HG02981 (cell line): ENCODE measurements around the gene ABCD1.

Source experiments
- ATAC-seq: cut with Tn5 transposase; IDR thresholded peaks from one replicate; pipeline ENCODE4 v1.9.1; 2021; ENCODE audit warnings: mild to moderate bottlenecking, moderate library complexity; ENCODE audit not compliant: unreplicated experiment

ABCD1 gene

DNA sequence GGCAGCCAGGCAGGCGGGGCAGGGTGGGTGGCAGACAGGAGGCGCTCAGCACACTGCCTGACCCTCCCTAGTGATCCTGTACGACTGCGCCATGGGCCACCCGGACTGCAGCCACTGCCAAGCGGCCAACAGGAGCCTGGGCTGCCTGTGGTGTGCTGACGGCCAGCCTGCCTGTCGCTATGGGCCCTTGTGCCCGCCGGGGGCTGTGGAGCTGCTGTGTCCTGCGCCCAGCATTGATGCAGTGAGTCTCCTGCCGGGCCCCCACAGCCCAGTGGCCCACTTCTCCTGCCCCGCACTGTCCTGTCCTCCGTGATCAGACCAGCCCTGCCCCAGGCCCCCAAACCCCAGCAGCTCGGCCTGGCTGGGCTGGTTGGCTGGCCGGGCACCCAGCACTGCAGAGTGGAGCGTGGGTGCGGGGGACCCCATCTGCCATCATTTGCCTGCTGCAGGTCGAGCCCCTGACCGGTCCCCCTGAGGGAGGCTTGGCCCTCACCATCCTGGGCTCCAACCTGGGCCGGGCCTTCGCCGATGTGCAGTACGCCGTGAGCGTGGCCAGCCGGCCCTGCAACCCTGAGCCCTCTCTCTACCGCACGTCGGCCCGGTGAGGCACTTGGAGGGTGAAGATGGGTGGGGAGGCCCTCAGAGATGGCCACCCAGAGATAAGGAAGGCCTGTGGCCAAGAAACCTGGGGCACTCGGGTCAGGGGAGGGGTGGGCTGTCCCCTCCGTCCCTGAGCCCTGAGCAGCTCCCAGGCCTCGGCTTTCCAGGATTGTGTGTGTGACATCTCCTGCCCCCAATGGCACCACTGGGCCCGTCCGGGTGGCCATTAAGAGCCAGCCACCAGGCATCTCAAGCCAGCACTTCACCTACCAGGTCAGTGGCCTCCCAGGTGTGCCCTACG, 47.0 kb downstream of the ABCD1 start:
- ATAC-seq = no peak

DNA sequence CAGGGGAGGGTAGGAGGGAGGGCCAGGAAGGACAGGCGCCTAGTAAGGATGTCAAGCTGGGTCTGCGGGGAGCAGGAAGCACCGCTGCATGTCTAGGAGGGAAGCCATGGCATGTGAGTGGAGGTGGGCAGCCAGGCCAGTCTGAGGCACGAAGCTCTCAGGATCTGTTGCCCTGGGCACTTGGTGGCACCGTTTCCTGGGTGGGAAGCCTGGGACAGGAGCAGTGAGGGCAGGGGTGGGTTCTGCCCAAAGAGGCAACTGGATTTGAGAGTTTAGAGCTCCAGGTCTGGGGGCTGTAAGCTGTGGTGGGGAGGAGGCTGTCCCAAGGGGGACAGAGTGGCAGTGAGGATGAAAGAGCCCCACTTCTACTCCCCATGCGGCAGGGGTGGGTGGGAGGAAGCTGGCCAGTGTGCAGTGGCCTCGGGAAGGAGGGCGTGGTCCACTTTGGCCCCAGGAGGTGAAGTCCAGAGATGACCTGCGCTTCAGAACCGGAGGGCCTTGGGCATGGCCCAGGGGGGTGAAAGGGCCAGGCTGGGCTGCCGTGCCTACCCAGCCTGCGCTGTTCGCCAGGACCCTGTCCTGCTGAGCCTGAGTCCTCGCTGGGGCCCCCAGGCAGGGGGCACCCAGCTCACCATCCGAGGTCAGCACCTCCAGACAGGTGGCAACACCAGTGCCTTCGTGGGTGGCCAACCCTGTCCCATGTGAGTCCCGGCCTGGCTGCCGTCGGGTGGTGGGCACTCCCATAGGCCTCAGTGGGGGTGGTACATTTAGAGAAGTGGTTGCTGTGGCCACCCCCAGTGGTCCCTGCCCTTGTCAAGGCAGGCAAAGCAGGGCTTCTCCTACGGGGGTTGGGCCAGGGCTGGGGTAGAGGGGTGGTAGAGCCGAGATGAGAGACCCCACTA, 47.9 kb downstream of the ABCD1 start:
- no peak for ATAC-seq

DNA sequence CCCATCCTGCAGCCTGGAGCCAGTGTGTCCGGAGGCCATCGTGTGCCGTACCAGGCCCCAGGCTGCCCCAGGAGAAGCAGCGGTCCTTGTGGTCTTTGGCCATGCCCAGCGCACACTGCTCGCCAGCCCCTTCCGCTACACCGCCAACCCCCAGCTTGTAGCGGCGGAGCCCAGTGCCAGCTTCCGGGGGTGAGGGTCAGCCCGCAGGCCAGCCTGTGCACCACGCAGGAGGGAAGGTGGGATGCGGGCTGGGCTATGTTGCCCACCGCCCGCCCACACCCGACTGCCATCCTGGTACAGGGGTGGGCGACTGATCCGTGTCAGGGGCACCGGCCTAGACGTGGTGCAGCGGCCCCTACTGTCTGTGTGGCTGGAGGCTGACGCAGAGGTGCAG, 48.6 kb downstream of the ABCD1 start:
- ATAC-seq = no peak

DNA sequence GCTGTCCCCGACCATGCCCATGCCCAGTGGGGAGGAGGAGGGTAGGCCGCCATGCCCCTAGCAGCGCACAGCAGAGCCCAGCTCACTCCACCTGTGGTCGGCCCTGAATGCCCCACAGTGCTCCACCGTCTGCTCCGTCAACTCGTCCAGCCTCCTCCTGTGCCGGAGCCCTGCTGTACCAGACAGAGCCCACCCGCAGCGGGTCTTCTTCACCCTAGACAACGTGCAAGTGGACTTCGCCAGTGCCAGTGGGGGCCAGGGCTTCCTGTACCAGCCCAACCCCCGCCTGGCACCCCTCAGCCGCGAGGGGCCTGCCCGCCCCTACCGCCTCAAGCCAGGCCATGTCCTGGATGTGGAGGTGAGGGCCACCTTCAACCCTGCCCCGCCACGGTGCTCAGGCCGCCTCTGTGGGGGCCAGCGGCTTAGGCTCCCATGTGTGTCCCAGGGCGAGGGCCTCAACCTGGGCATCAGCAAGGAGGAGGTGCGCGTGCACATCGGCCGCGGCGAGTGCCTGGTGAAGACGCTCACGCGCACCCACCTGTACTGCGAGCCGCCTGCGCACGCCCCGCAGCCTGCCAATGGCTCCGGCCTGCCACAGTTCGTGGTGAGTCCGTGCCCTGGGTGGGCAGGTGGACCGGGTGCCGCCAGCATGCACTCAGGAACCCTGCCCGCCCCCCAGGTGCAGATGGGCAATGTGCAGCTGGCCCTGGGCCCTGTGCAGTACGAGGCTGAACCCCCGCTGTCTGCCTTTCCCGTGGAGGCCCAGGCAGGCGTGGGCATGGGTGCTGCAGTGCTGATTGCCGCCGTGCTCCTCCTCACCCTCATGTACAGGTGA, 49.3 kb downstream of the ABCD1 start:
- ATAC-seq = no peak

DNA sequence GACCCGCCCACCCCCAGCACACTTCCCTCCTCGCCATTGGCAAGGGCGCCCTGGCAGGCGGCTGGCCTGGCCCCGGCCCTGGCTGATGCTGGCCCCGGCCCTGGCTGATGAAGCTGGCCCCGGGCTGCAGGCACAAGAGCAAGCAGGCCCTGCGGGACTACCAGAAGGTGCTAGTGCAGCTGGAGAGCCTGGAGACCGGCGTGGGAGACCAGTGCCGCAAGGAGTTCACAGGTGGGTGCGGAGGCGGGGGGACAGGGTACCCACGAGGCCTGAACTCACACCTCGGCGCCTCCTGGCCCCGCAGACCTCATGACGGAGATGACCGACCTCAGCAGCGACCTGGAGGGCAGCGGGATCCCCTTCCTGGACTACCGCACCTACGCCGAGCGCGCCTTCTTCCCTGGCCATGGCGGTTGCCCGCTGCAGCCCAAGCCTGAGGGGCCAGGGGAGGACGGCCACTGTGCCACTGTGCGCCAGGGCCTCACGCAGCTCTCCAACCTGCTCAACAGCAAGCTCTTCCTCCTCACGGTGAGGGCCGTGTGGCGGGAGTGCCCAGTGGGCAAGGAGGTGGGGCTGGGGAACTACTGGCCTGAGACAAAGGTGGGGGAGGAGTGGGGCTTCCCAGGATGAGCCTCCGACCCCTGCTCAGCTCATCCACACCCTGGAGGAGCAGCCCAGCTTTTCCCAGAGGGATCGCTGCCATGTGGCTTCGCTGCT, 50.1 kb downstream of the ABCD1 start:
- ATAC-seq = no peak

DNA sequence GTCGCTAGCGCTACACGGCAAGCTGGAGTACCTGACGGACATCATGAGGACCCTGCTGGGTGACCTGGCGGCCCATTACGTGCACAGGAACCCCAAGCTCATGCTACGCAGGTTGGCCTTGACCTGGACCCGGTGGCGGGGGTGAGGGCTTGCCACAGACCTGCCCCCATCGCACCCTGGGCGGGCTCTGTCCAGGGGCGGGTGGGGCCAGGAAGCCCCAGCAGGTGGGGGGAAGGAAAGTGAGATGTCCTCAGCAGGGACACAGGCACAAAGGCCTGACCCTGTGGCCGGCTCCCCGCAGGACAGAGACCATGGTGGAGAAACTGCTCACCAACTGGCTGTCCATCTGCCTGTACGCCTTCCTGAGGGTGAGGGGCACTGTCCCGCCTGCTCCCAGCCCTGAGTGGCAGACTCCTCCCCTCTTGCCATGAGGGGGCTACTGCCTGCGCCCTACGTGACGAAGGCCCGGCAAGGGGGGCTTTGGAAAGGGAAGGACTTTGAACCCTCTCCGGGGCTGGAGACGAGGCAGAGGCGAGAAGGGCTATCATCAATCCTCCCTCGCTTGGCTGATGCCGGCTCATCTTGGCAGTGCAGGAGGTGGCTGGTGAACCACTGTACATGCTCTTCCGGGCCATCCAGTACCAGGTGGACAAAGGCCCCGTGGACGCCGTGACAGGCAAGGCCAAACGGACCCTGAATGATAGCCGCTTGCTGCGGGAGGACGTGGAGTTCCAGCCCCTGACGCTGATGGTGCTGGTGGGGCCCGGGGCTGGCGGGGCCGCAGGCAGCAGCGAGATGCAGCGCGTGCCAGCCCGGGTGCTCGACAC, 50.9 kb downstream of the ABCD1 start:
- no peak for ATAC-seq

DNA sequence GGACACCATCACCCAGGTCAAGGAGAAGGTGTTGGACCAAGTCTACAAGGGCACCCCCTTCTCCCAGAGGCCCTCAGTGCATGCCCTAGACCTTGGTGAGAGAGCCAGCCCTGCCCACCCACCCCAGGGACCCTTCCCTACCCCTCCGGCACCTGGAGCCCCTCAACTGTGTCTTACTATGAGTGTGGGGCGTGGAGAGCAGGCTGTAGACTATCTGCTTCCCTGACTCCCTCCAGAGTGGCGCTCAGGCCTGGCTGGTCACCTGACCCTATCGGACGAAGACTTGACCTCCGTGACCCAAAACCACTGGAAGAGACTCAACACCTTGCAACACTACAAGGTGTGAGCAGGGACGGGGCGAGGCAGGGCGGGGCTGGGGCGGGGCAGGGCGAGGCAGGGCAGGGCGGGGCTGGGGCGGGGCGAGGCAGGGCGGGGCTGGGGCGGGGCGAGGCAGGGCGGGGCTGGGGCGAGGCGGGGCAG, 51.5 kb downstream of the ABCD1 start:
- no peak for ATAC-seq

DNA sequence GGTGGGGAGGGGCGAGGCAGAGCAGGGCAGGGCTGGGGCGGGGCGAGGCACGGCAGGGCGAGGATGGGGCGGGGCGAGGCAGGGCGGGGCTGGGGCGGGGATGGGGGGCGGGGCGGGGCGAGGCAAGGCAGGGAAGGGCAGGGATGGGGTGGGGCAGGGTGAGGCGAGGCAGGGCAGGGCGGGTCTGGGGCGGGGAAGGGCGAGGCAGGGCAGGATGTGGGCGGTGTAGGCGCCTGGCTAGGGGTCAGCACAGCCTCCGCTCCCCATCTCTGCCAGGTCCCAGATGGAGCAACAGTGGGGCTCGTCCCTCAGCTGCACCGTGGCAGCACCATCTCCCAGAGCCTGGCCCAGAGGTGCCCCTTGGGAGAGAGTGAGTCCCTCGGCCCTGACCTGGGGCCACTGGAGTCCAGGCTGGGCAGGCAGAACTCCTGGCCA, 52.0 kb downstream of the ABCD1 start:
- ATAC-seq = no peak

DNA sequence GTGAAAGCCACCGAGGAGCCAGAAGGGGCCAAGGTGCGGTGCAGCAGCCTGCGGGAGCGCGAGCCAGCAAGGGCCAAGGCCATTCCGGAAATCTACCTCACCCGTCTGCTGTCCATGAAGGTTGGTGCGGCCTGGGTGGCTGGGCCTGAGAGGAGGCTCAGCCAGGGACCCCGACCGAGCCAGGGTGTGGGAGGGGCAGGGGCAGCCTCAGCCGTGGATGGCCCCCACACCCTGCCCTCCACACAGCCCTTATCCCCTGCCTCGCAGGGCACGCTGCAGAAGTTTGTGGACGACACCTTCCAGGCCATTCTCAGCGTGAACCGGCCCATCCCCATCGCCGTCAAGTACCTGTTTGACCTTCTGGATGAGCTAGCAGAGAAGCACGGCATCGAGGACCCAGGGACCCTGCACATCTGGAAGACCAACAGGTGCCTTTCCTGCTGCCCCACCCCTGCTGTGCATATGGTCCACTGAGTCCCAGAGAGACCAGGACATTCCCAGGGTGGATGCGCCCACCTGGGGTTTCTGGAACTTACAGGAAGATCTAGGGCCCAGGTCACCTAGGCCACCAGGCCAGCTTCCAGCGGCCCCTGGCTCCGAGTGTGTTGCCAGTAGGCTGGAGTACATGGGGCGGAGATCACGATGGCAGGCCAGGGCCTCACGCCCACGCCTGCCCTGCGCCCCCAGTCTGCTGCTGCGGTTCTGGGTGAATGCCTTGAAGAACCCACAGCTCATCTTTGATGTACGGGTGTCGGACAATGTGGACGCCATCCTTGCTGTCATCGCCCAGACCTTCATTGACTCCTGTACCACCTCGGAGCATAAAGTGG, 52.8 kb downstream of the ABCD1 start:
- ATAC-seq = no peak

DNA sequence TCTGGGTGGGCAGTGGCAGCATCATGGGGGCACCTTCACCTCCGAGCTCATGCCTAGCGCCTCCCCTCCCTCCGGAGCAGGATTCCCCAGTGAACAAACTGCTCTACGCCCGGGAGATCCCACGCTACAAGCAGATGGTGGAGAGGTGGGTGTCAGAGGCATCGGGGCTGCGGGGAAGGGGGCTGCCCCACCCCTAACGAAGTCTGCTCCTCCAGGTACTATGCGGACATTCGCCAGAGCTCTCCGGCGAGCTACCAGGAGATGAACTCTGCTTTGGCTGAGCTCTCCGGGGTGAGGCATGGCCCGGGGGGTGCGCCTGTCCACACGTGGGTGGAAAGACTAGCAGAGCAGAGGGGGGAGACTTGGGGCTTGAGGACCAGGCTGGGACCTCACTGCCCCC, 53.5 kb downstream of the ABCD1 start:
- ATAC-seq = no peak

DNA sequence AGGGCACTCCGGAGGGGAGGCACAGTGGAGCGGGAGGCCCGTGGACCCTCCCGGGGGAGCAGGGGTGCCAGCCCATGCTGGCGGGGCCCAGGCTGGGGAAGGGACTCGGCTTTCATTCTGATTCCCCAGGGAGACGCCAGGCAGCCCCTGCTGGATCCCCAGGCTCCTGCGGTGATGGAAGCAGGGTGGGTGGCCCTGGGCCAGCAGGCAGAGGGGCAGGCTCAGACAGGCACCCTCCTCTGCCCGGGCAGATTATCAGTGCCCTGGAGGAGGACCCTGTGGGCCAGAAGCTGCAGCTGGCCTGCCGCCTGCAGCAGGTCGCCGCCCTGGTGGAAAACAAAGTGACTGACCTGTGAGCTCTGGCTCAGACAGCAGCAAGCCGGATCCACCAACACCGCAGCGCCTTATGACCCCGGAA, 54.0 kb downstream of the ABCD1 start:
- ATAC-seq = no peak

DNA sequence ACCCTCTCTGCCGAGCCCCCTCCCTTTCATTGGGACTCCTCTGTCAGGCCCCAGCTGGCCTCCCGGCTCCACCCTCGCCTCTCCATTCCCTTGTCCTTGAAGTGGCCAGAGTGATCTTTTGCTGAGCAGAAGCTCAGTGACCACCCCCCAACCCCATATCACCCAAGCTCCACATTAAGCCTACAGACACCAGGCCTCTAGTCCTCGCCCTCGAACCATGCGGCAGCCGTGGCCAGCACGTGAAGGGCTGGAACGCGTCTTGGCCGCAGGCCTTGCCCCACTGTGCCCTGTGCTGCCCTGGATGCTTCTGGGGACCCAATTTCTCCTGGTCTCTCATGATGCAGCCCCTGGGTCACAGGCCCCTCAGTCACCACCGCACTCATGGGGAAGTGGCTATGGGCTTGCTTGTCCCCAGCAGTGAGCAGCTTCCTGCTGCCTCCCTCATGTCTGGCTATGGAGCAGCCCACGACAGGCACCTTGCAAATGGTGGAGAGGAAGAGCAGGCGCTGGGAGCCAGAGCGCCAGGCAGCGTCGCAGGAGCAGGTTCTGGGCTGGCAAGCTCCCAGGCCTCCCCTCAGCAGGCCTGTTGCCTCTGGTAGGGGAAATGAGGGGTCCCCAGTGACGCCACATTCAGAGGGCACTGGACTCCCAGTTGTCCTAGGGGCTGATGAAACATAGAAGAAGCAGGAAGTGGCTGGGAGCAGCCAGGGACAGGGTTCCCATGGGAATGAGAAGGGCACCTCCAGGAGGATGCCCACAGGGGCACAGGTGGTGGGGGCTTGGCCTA, 55.4 kb downstream of the ABCD1 start:
- ATAC-seq = no peak

DNA sequence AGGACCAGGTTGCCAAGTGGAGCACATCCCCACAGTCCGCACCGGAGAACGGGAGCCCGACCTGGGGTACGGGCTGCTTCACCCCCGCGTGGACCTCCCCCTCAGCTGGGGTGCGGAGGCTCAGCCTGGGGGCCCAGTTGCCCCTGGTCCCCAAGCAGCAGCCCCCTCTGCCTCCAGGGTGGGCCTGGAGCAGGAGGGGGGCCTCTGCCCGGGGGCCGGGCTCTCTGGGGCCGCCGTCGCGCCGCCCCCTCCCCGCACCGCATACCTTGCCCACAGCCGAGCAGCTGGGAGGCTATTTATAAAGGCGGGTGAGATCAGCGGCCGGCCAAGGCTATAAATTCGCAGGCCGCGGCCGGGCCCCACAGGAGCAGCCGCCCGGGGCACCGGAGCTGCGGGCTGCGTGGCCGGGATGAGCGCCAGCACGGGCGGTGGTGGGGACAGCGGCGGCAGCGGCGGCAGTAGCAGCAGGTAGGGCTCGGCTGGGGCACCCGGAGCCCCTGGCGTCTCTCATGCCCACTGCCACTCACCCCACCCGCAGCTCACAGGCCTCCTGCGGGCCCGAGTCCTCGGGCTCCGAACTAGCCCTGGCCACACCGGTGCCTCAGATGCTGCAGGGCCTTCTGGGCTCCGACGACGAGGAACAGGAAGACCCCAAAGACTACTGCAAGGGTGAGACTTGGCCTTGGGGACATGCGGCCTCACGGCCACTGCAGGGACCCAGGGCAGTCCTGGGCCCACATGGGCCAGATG, 56.2 kb downstream of the ABCD1 start, which contains the start of gene SRPK3:
Gene SRPK3 (plus strand): TSS at position 364 of the 750 bp plus-strand sequence. CDS start 46 bp downstream, at position 410.
- ATAC-seq = no peak

DNA sequence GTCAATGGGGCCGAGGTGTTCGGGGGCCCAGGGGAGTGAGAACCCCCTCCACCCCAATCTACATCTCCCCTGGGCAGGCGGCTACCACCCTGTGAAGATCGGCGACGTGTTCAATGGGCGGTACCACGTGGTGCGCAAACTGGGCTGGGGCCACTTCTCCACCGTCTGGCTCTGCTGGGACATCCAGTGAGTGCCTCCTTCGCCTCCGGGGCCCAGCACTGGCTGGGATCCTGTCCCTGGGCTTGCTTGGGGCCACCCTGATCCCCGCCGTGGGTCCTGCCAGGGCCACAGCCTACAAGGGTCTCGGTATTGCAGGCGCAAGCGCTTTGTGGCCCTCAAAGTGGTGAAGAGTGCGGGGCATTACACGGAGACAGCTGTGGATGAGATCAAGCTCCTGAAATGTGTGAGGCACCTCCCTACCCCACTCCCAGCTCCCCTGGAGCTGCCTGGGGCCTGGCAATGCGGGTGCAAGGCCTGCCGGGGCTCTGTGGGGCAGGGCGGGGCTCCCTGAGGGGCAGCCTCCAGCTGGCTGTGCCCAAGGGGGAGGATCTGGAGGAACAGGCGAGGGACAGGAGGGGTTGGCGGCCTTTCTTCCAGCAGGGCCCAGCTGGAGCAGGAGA, 56.9 kb downstream of the ABCD1 start:
- ATAC-seq = no peak

DNA sequence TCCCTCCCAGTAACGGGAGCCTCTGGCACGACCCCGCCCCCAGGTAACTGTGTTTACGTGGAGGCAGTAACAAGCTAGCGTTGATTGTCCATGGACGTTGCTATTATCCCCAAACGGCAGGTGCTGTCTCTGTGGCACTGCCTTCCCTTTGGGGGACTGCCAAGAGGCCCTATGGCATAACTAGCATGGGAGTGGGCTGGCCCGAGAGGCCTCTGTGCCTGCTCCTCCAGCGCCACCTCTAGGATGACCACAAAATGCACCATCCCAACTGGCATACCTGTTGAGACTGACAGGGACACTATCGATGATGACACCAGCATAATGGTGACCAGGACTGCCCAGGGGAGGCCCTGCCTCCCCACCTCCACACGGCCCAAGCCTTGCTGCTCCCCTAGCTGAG, 57.7 kb downstream of the ABCD1 start:
- no peak for ATAC-seq

DNA sequence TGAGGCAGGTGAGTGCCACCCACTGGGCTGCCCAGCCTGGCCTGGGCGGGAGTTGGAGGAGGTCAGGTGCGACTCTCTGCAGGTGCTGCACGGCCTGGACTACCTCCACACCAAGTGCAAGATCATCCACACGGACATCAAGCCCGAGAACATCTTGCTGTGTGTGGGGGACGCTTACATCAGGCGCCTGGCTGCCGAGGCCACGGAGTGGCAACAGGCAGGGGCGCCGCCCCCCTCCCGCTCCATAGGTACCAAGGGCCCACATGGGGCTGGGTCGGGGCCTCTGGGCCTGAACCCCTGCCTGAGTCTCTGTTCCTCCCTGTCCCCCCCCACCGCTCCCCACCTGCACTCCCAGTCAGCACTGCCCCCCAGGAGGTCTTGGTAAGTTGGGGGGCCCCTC, 58.2 kb downstream of the ABCD1 start:
- ATAC-seq = no peak
